Right kidney (tissue), 9 donors: ENCODE results near the gene PPP1R3F.
A peak's percentile ranks its signal among the peaks of the same experiment; 100 is the strongest.

Experiments
- DNase-seq: peaks from one replicate; pipeline ENCODE4 v3.0.0-alpha.2; 2016
- long read RNA-seq, 8 donors: transcript quantifications; one replicate each; lab custom pipeline, GENCODE V29; 2026

Gene PPP1R3F, protein sequence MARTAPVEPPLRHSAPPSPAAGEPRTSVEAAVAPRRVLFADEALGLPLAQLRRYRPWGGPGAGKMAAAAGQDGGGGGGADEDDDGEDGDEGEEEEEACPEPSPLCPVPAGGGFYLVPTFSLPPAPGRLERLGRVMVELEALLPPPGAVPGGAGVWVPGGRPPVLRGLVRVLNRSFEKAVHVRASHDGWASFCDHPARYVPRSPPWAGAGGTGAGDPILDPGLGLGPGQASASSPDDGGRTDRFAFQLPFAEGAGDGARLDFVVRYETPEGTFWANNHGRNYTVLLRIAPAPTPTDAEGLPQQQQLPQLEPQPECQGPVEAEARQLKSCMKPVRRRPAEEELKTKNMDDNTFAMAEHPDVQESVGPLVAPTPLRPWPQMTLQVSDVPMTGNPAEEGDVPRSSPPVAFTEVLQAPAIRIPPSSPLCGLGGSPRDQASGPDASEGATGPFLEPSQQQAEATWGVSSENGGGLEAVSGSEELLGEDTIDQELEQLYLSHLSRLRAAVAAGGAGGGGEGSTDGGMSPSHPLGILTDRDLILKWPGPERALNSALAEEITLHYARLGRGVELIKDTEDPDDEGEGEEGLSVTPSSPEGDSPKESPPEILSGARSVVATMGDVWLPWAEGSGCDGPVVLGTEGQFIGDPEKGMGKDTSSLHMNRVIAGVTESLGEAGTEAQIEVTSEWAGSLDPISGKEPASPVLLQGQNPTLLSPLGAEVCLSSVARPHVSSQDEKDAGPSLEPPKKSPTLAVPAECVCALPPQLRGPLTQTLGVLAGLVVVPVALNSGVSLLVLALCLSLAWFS
- long read RNA-seq, donor 1, partial matches to known transcripts, result 0 of 7 reads
- long read RNA-seq, donor 1, other reads (novel, unspliced or antisense), result 6 of 7 reads
- long read RNA-seq, donor 2, partial matches to known transcripts, result 0 of 1 reads
- long read RNA-seq, donor 2, other reads (novel, unspliced or antisense), result 0 of 1 reads
- long read RNA-seq, donor 3, result 0 reads
- long read RNA-seq, donor 4, result 0 reads
- long read RNA-seq, donor 5, result 0 reads
- long read RNA-seq, donor 6, result 0 reads
- long read RNA-seq, donor 7, partial matches to known transcripts, result 0 of 1 reads
- long read RNA-seq, donor 7, other reads (novel, unspliced or antisense), result 0 of 1 reads
- long read RNA-seq, donor 8, partial matches to known transcripts, result 0 of 1 reads
- long read RNA-seq, donor 8, other reads (novel, unspliced or antisense), result 0 of 1 reads

- peak; percentile 73 for DNase-seq
Measured at GRCh38 chrX:49269767-49270248, at the start of gene PPP1R3F. Gene PPP1R3F, plus strand, starts transcription at chrX:49269793. Its CDS starts 77 bp downstream, at chrX:49269870.

DNA sequence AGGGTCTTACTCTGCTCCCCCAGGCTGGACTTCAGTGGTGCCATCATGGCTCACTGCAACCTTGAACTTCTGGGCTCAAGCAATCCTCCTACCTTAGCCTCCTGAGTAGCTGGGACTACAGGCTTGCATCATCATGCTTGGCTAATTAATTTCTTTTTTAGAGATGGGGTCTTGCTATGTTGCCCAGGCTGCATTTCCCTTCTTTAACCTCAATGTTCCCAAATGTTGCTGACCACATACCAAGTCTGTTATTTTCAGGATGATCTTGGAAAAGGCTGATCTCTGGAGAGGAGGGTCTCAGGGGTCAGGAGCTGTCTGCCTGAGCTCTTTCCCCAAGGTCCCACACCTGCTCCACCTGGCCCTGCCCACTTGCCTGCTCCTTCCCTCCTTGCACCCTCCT, 49.5 kb upstream of the PPP1R3F start:
- DNase-seq, result no peak

GRCh38 chrX:49221868-49222267, 47.7 kb upstream of the PPP1R3F start:
- no peak for DNase-seq

- DNase-seq, result no peak
Measured at GRCh38 chrX:49225858-49226257, 43.7 kb upstream of the PPP1R3F start.

- no peak for DNase-seq
Measured at GRCh38 chrX:49226946-49227345, 42.6 kb upstream of the PPP1R3F start.

GRCh38 chrX:49227726-49228125, 41.9 kb upstream of the PPP1R3F start:
- DNase-seq, result no peak

GRCh38 chrX:49228185-49228584, 41.4 kb upstream of the PPP1R3F start:
- no peak for DNase-seq

DNA sequence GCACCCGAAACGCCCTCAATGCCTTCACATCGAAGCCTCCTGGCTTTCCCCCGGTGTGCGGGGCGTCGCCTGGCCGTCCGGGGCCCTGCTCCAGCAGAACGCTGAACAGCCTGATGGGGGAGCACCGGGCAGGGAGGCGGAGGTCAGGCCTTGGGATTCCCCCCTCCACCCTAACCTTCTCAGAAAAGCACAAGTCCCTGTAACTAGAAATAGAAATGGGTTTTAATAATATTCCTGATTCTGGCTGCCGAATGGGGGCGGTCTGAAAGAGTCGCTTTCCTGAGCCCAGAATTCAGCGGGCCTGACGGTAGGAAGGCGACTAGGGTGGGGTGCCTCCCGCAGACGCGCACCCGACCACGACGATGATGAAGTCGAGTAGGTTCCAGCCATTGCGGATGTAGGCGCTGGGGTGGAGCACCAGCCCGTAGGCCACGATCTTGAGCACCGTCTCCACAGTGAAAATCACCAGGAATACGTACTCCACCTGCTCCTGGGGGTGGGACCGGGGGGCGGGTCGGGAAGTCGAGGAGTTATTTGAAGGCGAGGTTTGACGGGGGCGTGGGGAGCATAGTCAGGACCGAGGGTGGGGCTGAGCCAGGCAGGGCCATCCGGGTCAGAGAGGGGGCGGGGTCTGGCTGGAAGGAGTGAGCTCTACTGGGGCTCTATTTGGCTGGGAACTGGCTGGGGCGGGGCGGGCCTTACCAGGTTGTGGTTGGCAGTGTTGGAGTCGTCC, 38.9 kb upstream of the PPP1R3F start:
- peak; percentile 20 for DNase-seq

- DNase-seq, result no peak
Measured at GRCh38 chrX:49231333-49232000, 38.1 kb upstream of the PPP1R3F start.

GRCh38 chrX:49232525-49232924, 37.1 kb upstream of the PPP1R3F start:
- no peak for DNase-seq

DNA sequence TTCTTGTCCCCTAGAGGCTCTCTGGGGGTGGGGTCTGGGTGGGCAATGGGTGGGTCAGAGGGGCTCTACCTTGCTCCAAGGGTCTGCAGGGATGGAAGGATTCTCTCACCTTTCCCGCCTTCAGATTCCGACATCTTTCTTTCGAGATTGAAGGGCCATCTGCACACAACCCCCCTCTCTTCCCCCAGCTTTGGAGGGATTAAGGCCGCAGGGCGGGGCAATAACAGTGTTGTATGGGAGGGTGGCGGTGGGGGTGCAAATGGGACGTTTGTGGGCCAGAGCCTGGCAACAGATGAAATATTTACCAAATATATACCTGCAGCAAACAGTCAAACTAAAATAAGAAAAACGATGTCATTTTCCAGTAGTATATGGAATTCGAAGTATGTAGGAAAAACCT, 36.4 kb upstream of the PPP1R3F start, which contains the start of gene CACNA1F:
Gene CACNA1F (minus strand): TSS at position 165 of the 400 bp plus-strand sequence. CDS start 31 bp downstream, at position 134.
- DNase-seq, result no peak

GRCh38 chrX:49233887-49234555, 35.6 kb upstream of the PPP1R3F start:
- DNase-seq, result peak; percentile 46

- DNase-seq, result no peak
Measured at GRCh38 chrX:49237060-49237459, 32.5 kb upstream of the PPP1R3F start.

GRCh38 chrX:49238735-49239134, 30.9 kb upstream of the PPP1R3F start:
- no peak for DNase-seq

DNA sequence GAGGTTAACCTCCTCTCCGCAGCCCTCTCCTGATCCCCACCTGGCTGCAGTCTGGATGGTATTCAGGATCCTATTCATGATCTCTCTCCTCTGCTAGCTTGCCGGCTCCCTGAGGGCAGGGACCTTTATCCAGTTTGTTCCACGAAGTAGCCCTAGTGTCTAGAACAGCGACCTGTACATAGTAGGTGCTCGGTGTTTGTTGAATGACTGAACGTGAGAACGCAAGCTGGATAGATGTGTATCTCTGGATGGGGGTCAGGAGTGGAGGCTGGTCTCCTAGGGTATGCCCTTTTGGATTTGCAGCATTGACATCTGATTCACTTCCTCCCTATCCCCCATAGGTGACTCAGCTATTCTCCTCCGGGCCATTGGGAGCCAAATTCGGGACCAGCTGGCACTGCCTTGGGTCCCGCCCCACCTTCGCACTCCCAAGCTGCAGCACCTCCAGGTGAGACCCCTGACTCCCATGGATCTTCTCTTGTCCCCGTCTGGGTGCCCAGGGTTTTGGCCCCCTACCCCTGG, 27.0 kb upstream of the PPP1R3F start:
- no peak for DNase-seq

GRCh38 chrX:49243166-49243565, 26.4 kb upstream of the PPP1R3F start:
- DNase-seq, result no peak

DNA sequence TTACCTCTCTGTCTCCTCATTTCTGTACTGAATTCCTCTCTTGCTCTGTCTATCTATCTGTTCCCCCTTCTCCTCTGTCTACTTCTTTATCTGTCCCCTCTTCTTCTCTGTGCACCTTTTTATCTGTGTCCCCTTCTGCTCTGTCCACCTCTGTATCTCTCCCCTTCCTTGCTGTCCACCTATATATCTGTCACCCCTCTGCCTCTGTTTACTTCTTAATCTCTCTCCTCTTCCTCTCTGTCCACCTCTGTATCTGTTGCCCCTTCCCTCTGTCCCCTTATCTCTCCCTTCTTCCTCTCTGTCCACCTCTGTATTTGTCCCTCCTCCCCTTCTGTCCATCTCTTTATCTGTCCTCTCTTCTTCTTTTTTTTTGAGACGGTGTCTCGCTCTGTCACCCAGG, 25.4 kb upstream of the PPP1R3F start:
- no peak for DNase-seq

GRCh38 chrX:49246541-49246940, 23.1 kb upstream of the PPP1R3F start:
- DNase-seq, result no peak

DNA sequence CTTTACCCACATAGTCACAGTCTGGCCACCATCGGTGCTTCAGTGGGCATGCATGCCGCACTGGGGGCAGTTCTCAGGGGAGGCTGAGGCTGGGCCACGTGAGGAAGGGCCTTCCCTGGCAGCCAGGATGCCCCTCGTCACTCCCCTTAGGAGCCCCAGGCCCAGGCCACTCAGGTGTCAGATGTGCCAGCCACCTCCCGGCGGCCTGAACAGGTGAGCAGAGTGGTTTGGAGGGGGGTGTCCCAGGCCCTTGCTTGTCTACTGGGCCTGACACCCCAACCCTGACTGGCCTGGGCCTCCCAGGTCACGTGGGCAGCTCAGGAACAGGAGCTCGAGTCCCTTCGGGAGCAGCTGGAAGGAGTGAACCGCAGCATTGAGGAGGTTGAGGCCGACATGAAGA, 22.2 kb upstream of the PPP1R3F start:
- DNase-seq, result no peak
